ENCODE measurements around the gene ELL2.

The ELL2 gene

GRCh38 chr5:95995962-95996489 lies 34.4 kb upstream of the ELL2 start:
- ATAC-seq = peak; percentile 32; the same call in 1 of the 3 replicates
- TF ChIP-seq RARB (CRISPR knock-in tag; IDR thresholded peaks at IDR 0.05) (no peak), TOX (CRISPR knock-in tag; IDR thresholded peaks at IDR 0.05; ENCODE audit: borderline replicate concordance) (no peak), PPARA (CRISPR knock-in tag; IDR thresholded peaks at IDR 0.05; ENCODE audit: borderline replicate concordance) (no peak), TCF4 (CRISPR knock-in tag; IDR thresholded peaks at IDR 0.05; ENCODE audit: borderline replicate concordance) (no peak), CSRNP3 (CRISPR knock-in tag; IDR thresholded peaks at IDR 0.05) (no peak), ZNF8 (CRISPR knock-in tag; IDR thresholded peaks at IDR 0.05) (no peak), ZNF565 (CRISPR knock-in tag; conservative IDR thresholded peaks at IDR 0.05; ENCODE audit: low read depth) (no peak), POU6F1 (CRISPR knock-in tag; IDR thresholded peaks at IDR 0.05; ENCODE audit: borderline replicate concordance, low read depth) (no peak), ZFP30 (CRISPR knock-in tag; IDR thresholded peaks at IDR 0.05) (no peak), ESRRG (CRISPR knock-in tag; IDR thresholded peaks at IDR 0.05) (no peak), BACH2 (CRISPR knock-in tag; IDR thresholded peaks at IDR 0.05; ENCODE audit: borderline replicate concordance) (no peak), CSDC2 (CRISPR knock-in tag; IDR thresholded peaks at IDR 0.05) (no peak), ZNF70 (CRISPR knock-in tag; IDR thresholded peaks at IDR 0.05) (no peak), ZFP3 (CRISPR knock-in tag; IDR thresholded peaks at IDR 0.05) (no peak), ISL1 (CRISPR knock-in tag; IDR thresholded peaks at IDR 0.05) (no peak)
- TF ChIP-seq, protein P1, sequence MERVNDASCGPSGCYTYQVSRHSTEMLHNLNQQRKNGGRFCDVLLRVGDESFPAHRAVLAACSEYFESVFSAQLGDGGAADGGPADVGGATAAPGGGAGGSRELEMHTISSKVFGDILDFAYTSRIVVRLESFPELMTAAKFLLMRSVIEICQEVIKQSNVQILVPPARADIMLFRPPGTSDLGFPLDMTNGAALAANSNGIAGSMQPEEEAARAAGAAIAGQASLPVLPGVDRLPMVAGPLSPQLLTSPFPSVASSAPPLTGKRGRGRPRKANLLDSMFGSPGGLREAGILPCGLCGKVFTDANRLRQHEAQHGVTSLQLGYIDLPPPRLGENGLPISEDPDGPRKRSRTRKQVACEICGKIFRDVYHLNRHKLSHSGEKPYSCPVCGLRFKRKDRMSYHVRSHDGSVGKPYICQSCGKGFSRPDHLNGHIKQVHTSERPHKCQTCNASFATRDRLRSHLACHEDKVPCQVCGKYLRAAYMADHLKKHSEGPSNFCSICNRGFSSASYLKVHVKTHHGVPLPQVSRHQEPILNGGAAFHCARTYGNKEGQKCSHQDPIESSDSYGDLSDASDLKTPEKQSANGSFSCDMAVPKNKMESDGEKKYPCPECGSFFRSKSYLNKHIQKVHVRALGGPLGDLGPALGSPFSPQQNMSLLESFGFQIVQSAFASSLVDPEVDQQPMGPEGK (CRISPR knock-in tag; IDR thresholded peaks at IDR 0.05; ENCODE audit: borderline replicate concordance) = no peak

DNA sequence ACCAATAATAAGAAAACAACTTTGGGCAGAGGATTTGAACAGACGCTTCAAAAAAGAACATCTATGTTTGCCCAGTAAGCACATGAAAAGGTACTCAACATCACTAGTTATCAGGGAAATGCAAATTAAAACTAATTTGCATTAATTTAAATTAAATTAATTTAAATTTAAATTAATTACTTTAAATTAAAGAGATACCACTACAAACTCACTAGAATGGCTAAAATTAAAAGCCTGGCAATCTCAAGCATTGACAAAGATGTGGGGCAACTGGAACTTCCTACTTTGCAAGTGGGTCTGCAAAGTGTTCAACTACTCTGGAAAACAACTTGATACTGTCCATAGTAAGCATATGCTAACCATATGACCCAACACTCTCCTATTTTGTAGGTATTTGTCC lies 32.1 kb upstream of the ELL2 start:
- TF ChIP-seq TOX (CRISPR knock-in tag; IDR thresholded peaks at IDR 0.05; ENCODE audit: borderline replicate concordance) = no peak
- TF ChIP-seq ESRRG (CRISPR knock-in tag; IDR thresholded peaks at IDR 0.05) = no peak
- TF ChIP-seq ZNF565 (CRISPR knock-in tag; conservative IDR thresholded peaks at IDR 0.05; ENCODE audit: low read depth) = no peak
- TF ChIP-seq, protein P1 (CRISPR knock-in tag; IDR thresholded peaks at IDR 0.05; ENCODE audit: borderline replicate concordance) = no peak
- TF ChIP-seq ZFP30 (CRISPR knock-in tag; IDR thresholded peaks at IDR 0.05) = no peak
- TF ChIP-seq TCF4 (CRISPR knock-in tag; IDR thresholded peaks at IDR 0.05; ENCODE audit: borderline replicate concordance) = no peak
- TF ChIP-seq RARB (CRISPR knock-in tag; IDR thresholded peaks at IDR 0.05) = no peak
- no peak for TF ChIP-seq TSHZ2 (CRISPR knock-in tag; IDR thresholded peaks at IDR 0.05)
- no peak for TF ChIP-seq POU6F1 (CRISPR knock-in tag; IDR thresholded peaks at IDR 0.05; ENCODE audit: borderline replicate concordance, low read depth)
- no peak for TF ChIP-seq ZC3H10 (CRISPR knock-in tag; IDR thresholded peaks at IDR 0.05)
- TF ChIP-seq CREB5 (CRISPR knock-in tag; IDR thresholded peaks at IDR 0.05; ENCODE audit: low read depth) = no peak
- TF ChIP-seq ZNF70 (CRISPR knock-in tag; IDR thresholded peaks at IDR 0.05) = no peak
- TF ChIP-seq PPARA (CRISPR knock-in tag; IDR thresholded peaks at IDR 0.05; ENCODE audit: borderline replicate concordance) = no peak

More for the DNA sequence above, 32.1 kb upstream of the ELL2 start:
- no peak for ATAC-seq
